Immature natural killer cell (primary cell): ENCODE data around the gene FANK1. TPM values are rescaled to one million over a fixed set of nuclear protein-coding genes. Genes with fewer than 3 reads are reported as not detected.
"Not testable (repeated sequence)": the region's sequence is repeated elsewhere in the genome, so short reads cannot be mapped to it uniquely, and the experiment has no call there.

Experiments
- DNase-seq, 3 donors: peaks; one replicate each; pipeline ENCODE4 v3.0.0; 2022; ENCODE audit warnings: mixed read lengths in 1 of 3
- H3K27ac Mint-ChIP-seq, 6 donors: one replicate each; pipeline ENCODE4 v1.8.0; 2020; ENCODE audit warnings: mixed read lengths in 6 of 6, mild to moderate bottlenecking in 5 of 6, inconsistent platforms in 4 of 6, moderate library complexity in 3 of 6
- H3K27me3 Mint-ChIP-seq, 3 donors: one replicate each; pipeline ENCODE4 v1.8.0; 2020 to 2021; ENCODE audit warnings: low read depth in 3 of 3, mild to moderate bottlenecking in 3 of 3, mixed read lengths in 3 of 3, moderate library complexity in 3 of 3, inconsistent platforms in 1 of 3
- H3K36me3 Mint-ChIP-seq, 3 donors: one replicate each; pipeline ENCODE4 v1.8.0; 2020; ENCODE audit warnings: mixed read lengths in 3 of 3, inconsistent platforms in 2 of 3, mild to moderate bottlenecking in 2 of 3
- H3K4me1 Mint-ChIP-seq, 2 donors: one replicate each; pipeline ENCODE4 v1.8.0; 2020; ENCODE audit warnings: inconsistent platforms in 2 of 2, mild to moderate bottlenecking in 2 of 2, mixed read lengths in 2 of 2, moderate library complexity in 1 of 2
- H3K4me3 Mint-ChIP-seq, 5 donors: one replicate each; pipeline ENCODE4 v1.8.0; 2020; ENCODE audit warnings: mild to moderate bottlenecking in 5 of 5, mixed read lengths in 5 of 5, inconsistent platforms in 3 of 5, moderate library complexity in 3 of 5
- H3K9me3 Mint-ChIP-seq, 6 donors: one replicate each; pipeline ENCODE4 v1.8.0; 2020; ENCODE audit warnings: mild to moderate bottlenecking in 6 of 6, mixed read lengths in 6 of 6, inconsistent platforms in 4 of 6, moderate library complexity in 3 of 6
- polyA plus RNA-seq, 3 donors: library from polyadenylated mRNA; unstranded; fragments of 300-500 nt; fragmentation: Illumina TruSeq; gene quantifications; one replicate each; pipeline ENCODE4 v1.2.3, GENCODE V29; 2021

The FANK1 gene
- polyA plus RNA-seq, 3 donors from 2014 or later, result not detected

- not testable (repeated sequence) for H3K4me1 Mint-ChIP-seq, H3K27ac Mint-ChIP-seq
These were observed 6.8 kb downstream of the FANK1 start for GRCh38 chr10:125903135-125903640.

DNA sequence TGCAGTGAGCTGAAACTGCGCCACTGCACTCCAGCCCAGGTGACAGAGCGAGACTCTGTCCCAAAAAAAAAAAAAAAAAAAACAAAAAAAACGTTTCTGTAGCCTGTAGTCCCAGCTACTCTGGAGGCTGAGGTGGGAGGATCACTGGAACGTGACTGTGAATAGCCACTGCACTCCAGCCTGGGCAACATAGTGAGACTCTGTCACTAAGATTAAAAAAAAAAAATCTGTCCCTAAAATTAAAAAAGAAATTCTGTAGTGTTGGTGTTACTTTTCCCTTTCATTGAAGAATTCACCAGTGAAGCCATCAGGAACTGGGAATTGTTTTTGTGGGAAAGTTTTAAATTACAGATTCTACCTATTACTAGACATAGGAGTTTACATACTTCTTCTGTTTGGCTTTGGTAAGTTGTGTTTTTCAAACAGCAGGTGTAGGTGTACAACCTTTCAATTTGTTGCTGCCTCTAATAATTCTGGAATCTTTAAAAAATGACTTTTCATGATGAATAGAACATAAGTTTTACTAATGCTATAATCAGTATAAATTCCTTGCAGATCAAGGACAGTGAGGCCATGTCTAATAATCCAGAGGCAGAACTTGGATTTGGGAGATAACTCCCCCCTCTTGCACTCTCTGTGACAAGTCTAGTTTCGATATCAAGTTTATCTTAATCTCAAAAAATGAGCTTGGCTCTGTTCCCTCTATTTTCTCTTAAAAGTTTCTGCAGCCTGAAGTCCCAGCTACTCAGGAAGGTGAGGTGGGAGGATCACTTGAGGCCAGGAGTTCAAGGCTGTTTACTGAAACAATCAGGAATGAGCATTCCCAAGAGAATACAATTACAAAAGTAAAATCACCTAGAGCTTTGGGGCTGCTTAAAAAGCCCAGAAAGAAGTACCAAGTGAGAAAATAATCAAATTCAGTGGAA, 9.0 kb downstream of the FANK1 start:
- H3K36me3 Mint-ChIP-seq, H3K27me3 Mint-ChIP-seq, H3K4me3 Mint-ChIP-seq, H3K27ac Mint-ChIP-seq, H3K9me3 Mint-ChIP-seq, DNase-seq, H3K4me1 Mint-ChIP-seq: not testable (repeated sequence)

More at GRCh38 chr10:125903135-125903640, 6.8 kb downstream of the FANK1 start:
- not testable (repeated sequence) for DNase-seq, H3K36me3 Mint-ChIP-seq, H3K4me3 Mint-ChIP-seq, H3K9me3 Mint-ChIP-seq
- peaks cover 0 to 12% (median 4%) of the 10 kb centered on the region in 3 donors for H3K27me3 Mint-ChIP-seq

DNA sequence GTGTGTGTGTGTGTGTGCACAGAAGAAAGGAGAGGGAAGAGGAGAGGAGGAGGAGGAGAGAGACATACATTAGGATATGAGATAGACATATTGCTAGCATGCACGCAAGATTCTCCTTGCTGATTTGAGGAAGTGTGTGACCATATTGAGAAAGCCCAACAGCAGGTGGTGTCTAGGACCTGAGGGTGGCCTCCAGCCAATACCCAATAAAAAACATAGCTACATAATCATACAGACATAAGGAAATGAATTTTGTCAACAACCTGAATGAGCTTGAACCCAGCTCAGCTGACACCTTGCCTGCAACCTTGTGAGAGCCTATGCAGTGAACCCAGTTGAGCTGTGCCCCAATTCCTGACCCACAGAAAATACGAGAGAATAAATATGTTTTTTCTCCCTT, 11.2 kb downstream of the FANK1 start:
- not testable (repeated sequence) for H3K9me3 Mint-ChIP-seq, H3K4me3 Mint-ChIP-seq, H3K27ac Mint-ChIP-seq, H3K36me3 Mint-ChIP-seq, H3K4me1 Mint-ChIP-seq, H3K27me3 Mint-ChIP-seq, DNase-seq

GRCh38 chr10:125908813-125909212, 12.4 kb downstream of the FANK1 start:
- not testable (repeated sequence) for DNase-seq, H3K27me3 Mint-ChIP-seq, H3K36me3 Mint-ChIP-seq, H3K9me3 Mint-ChIP-seq, H3K4me1 Mint-ChIP-seq, H3K27ac Mint-ChIP-seq, H3K4me3 Mint-ChIP-seq

DNA sequence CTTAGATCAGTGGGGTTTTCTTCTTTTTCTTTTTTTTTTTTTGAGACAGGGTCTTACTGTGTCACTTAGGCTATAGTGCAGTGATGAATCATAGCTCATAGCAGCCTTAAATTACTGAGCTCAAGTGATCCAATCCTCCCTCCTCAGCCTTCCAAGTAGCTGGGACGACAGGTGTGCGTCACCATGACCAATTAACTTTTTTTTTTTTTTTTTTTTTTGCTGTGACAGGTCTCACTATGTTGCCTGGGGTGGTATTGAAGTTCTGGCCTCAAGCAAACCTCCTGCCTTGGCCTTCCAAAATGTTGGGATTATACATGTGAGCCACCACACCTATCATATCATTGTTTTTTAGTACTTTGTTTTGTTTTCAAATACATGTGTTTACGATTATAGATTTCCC, 13.1 kb downstream of the FANK1 start:
- not testable (repeated sequence) for H3K27me3 Mint-ChIP-seq, H3K36me3 Mint-ChIP-seq, DNase-seq, H3K27ac Mint-ChIP-seq, H3K4me1 Mint-ChIP-seq, H3K4me3 Mint-ChIP-seq, H3K9me3 Mint-ChIP-seq

GRCh38 chr10:125911145-125911544, 14.8 kb downstream of the FANK1 start:
- H3K4me1 Mint-ChIP-seq, result no peaks in the 10 kb centered on the region
- peaks cover 0 to 5% (median 0%) of the 10 kb centered on the region in 3 donors for H3K27me3 Mint-ChIP-seq
- H3K36me3 Mint-ChIP-seq, result no peaks in the 10 kb centered on the region
- H3K9me3 Mint-ChIP-seq, result no peaks in the 10 kb centered on the region
- DNase-seq, result no peak
- H3K4me3 Mint-ChIP-seq, result no peak overlapping the region
- no peak overlapping the region for H3K27ac Mint-ChIP-seq

- Mint-ChIP-seq H3K4me1 (no peaks in the 10 kb centered on the region), H3K36me3 (no peaks in the 10 kb centered on the region), H3K9me3 (no peaks in the 10 kb centered on the region), H3K27me3 (peaks cover 0 to 5% (median 2%) of the 10 kb centered on the region in 3 donors), H3K27ac (no peak overlapping the region), H3K4me3 (no peak overlapping the region)
- DNase-seq, result no peak
These were observed 15.6 kb downstream of the FANK1 start for GRCh38 chr10:125911990-125912389.

- H3K27me3 Mint-ChIP-seq, result not testable (repeated sequence)
These were observed 16.9 kb downstream of the FANK1 start for GRCh38 chr10:125913277-125913676.

DNA sequence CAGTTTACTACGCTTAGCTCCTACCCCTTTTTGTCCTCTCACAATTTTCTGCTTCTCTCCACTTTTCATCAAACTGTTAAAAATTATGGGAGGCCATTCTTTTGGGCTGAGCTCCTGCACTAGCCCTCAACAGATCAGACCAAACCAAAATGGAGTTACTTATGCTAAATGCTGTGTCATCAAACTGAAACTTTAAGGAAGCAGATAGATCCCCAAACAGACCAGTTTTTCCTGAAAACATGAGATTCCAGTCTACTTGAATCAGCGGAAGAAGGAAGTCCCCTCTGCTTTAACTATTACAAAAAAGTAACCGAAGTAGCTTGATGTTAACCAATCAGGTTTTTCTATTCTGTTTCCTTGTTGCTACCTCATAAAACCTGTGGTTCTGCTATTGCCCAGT, 20.6 kb downstream of the FANK1 start:
- Mint-ChIP-seq H3K27ac (no peak overlapping the region), H3K4me3 (no peak overlapping the region), H3K9me3 (peaks cover 0 to 3% (median under 1%) of the 10 kb centered on the region in 6 donors), H3K27me3 (peaks cover 3 to 5% (median 4%) of the 10 kb centered on the region in 3 donors), H3K4me1 (no peaks in the 10 kb centered on the region), H3K36me3 (no peaks in the 10 kb centered on the region)
- DNase-seq, result no peak

More at GRCh38 chr10:125913277-125913676, 16.9 kb downstream of the FANK1 start:
- not testable (repeated sequence) for H3K27ac Mint-ChIP-seq, H3K9me3 Mint-ChIP-seq, H3K4me3 Mint-ChIP-seq, H3K36me3 Mint-ChIP-seq, H3K4me1 Mint-ChIP-seq, DNase-seq

- H3K9me3 Mint-ChIP-seq, DNase-seq, H3K36me3 Mint-ChIP-seq, H3K27ac Mint-ChIP-seq, H3K4me1 Mint-ChIP-seq, H3K4me3 Mint-ChIP-seq, H3K27me3 Mint-ChIP-seq: not testable (repeated sequence)
These were observed 21.5 kb downstream of the FANK1 start for GRCh38 chr10:125917704-125918361.

DNA sequence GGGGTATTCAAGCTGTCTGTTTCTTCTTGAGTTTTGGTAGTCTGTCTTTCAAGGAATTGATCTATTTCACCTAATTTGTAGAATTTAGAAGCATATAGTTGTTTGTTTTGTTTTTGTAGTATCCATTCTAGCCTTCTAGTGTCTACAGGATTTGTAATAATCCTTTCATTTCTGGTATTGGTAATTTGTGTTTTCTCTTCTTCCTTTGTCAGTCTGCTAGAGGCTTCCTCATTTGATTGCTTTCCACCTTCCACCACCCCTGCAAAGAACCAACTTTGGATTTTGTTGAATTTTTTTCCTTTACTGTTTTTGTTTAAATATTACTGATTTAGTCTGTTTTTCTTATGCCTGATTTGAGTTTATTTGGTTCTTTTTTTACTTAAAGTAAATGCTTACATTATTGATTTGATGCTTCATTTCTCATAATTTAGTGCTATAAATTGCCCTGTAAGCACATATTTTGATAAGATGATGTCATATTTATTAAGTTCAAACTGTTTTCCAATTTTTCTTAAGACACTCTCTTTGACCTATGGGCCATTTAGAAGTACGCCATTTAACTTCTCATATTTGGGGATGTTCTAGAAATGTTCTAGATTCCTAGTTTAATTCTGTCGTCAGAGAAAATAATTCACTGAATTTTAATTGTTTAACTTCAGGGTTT, 25.4 kb downstream of the FANK1 start:
- not testable (repeated sequence) for H3K36me3 Mint-ChIP-seq, H3K9me3 Mint-ChIP-seq, H3K4me3 Mint-ChIP-seq, H3K4me1 Mint-ChIP-seq, DNase-seq, H3K27me3 Mint-ChIP-seq, H3K27ac Mint-ChIP-seq

GRCh38 chr10:125925262-125925834, 29.0 kb downstream of the FANK1 start:
- Mint-ChIP-seq H3K4me1 (no peaks in the 10 kb centered on the region), H3K36me3 (no peaks in the 10 kb centered on the region), H3K27me3 (peaks cover 0 to 4% (median 3%) of the 10 kb centered on the region in 3 donors), H3K4me3 (no peak overlapping the region), H3K9me3 (no peaks in the 10 kb centered on the region), H3K27ac (no peak overlapping the region)
- DNase-seq, result no peak

DNA sequence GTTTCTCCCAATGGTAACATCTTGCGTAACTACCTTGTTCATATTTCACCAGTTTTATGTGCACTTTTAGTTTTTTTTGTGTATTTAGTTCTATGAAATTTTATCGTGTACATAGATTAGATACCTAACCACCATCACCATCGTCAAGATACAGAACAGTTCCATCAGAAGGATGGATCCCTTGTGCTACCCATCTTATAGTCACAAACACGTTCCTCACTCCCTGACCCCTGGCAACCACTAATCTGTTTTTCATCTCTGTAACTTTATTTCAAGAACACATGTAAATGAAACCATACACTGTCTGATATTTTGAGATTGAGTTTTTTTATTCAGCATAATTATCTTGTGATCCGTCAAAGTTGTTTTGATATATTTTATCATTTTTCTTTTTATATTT, 29.9 kb downstream of the FANK1 start:
- Mint-ChIP-seq H3K4me3 (no peak overlapping the region), H3K36me3 (no peaks in the 10 kb centered on the region), H3K9me3 (no peaks in the 10 kb centered on the region), H3K27me3 (peaks cover 0 to 6% (median 3%) of the 10 kb centered on the region in 3 donors), H3K27ac (no peak overlapping the region), H3K4me1 (no peaks in the 10 kb centered on the region)
- DNase-seq, result no peak

DNA sequence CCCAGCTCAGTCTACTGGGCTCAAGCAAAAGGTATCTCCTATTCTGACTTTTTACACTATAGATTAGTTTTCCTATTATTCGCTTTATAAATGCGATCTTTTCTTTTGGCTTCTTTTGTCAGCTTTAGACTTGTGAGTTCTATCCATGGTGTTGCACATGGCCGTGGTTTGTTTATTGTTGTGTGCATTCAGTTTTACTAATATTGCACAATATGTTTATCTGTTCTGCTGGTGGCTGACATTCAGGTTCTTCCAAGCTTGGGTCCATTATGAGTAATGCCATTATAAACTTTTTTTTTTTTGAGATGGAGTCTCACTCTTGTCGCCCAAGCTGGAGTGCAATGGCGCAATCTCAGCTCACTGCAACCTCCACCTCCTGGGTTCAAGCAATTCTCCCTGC, 30.9 kb downstream of the FANK1 start:
- not testable (repeated sequence) for H3K27ac Mint-ChIP-seq, DNase-seq, H3K4me3 Mint-ChIP-seq, H3K4me1 Mint-ChIP-seq, H3K9me3 Mint-ChIP-seq, H3K36me3 Mint-ChIP-seq, H3K27me3 Mint-ChIP-seq
